Loucy (cell line): Measurements from ENCODE around the gene PPIL3.

Source experiments
- H2AFZ ChIP-seq: fragments of 200-600 bp; sonication (generic); 2 replicates; pipeline ENCODE4 v1.6.0; 2016; ENCODE audit warnings: antibody characterized with exemption, mild to moderate bottlenecking, low read length, moderate library complexity
- H3F3A ChIP-seq: fragments of 200-600 bp; 2 replicates; pipeline ENCODE4 v1.6.0; 2016; ENCODE audit warnings: antibody characterized with exemption, low read depth, mild to moderate bottlenecking
- H3K27me3 ChIP-seq: fragments of 200-600 bp; sonication (generic); 2 replicates; pipeline ENCODE4 v1.6.1; 2014; ENCODE audit warnings: low read length, mild to moderate bottlenecking; ENCODE audit not compliant: insufficient read depth, poor library complexity, severe bottlenecking
- H3K36me3 ChIP-seq: fragments of 200-600 bp; sonication (generic); 2 replicates; pipeline ENCODE4 v1.6.1; 2016; ENCODE audit warnings: low read length; ENCODE audit not compliant: insufficient read depth
- H3K4me1 ChIP-seq: fragments of 200-600 bp; sonication (generic); 2 replicates; pipeline ENCODE4 v1.5.1; 2014; ENCODE audit warnings: low read length, mild to moderate bottlenecking; ENCODE audit not compliant: insufficient read depth, poor library complexity, severe bottlenecking
- H3K4me2 ChIP-seq: fragments of 200-600 bp; sonication (generic); 2 replicates; pipeline ENCODE4 v1.6.0; 2014; ENCODE audit warnings: antibody characterized with exemption, low read length, low read depth, mild to moderate bottlenecking; ENCODE audit not compliant: poor library complexity, severe bottlenecking
- H3K4me3 ChIP-seq: fragments of 200-600 bp; sonication (generic); 2 replicates; pipeline ENCODE4 v1.5.1; 2014; ENCODE audit warnings: low read length, mild to moderate bottlenecking, mixed read lengths; ENCODE audit not compliant: poor library complexity, severe bottlenecking
- H3K79me2 ChIP-seq: fragments of 200-600 bp; sonication (generic); 2 replicates; pipeline ENCODE4 v1.6.1; 2014; ENCODE audit warnings: low read length; ENCODE audit not compliant: insufficient read depth
- H3K9ac ChIP-seq: fragments of 200-600 bp; sonication (generic); 2 replicates; pipeline ENCODE4 v1.6.0; 2014; ENCODE audit warnings: mild to moderate bottlenecking, low read depth, low read length, moderate library complexity; ENCODE audit not compliant: poor library complexity, severe bottlenecking
- H3K9me2 ChIP-seq: fragments of 200-600 bp; sonication (generic); replicated peaks from 2 replicates; pipeline ENCODE4 v1.6.1; 2016; ENCODE audit warnings: low read depth, low read length, mixed read lengths
- H3K9me3 ChIP-seq: fragments of 200-600 bp; sonication (generic); 2 replicates; pipeline ENCODE4 v1.6.1; 2014; ENCODE audit warnings: mild to moderate bottlenecking, antibody characterized with exemption, low read length, low read depth; ENCODE audit not compliant: insufficient read depth
- H4K20me1 ChIP-seq: fragments of 200-600 bp; sonication (generic); 2 replicates; pipeline ENCODE4 v1.6.0; 2014; ENCODE audit warnings: antibody characterized with exemption, low read length, mild to moderate bottlenecking; ENCODE audit not compliant: insufficient read depth, poor library complexity, severe bottlenecking
- EZH2phosphoT487 ChIP-seq: fragments of 200-600 bp; IDR thresholded peaks from 2 replicates; pipeline ENCODE4 v1.6.1; 2018; ENCODE audit warnings: antibody characterized with exemption, mild to moderate bottlenecking, moderate library complexity, borderline replicate concordance
- TF ChIP-seq, protein P1 (sequence below): fragments of 200-600 bp; sonication (generic); conservative IDR thresholded peaks from 2 replicates; pipeline ENCODE4 v1.5.1; 2014; ENCODE audit warnings: mild to moderate bottlenecking, antibody characterized with exemption, low read length

The PPIL3 gene

DNA sequence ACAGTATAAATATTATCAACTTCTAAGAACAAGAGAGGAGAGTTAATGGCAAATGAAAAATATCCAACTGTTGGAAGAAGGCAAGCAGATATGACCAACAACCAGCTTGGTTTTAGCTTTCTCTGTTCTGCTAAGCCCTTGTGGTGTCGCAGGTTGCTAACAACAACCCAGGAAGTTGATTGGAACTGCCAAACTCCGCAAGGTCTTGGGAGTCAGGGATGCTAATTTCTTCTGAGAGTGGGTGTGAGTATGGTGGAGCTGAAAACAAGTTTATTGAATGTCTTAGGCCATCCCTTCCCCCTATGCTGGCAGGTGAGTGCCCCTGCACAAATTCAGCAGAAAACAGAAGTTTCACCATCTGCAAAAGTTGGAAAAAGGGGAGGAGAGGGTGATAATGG is 59.6 kb downstream of the PPIL3 start:
- TF ChIP-seq, protein P1, sequence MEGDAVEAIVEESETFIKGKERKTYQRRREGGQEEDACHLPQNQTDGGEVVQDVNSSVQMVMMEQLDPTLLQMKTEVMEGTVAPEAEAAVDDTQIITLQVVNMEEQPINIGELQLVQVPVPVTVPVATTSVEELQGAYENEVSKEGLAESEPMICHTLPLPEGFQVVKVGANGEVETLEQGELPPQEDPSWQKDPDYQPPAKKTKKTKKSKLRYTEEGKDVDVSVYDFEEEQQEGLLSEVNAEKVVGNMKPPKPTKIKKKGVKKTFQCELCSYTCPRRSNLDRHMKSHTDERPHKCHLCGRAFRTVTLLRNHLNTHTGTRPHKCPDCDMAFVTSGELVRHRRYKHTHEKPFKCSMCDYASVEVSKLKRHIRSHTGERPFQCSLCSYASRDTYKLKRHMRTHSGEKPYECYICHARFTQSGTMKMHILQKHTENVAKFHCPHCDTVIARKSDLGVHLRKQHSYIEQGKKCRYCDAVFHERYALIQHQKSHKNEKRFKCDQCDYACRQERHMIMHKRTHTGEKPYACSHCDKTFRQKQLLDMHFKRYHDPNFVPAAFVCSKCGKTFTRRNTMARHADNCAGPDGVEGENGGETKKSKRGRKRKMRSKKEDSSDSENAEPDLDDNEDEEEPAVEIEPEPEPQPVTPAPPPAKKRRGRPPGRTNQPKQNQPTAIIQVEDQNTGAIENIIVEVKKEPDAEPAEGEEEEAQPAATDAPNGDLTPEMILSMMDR: no peak
- TF ChIP-seq EZH2phosphoT487: no peak

DNA sequence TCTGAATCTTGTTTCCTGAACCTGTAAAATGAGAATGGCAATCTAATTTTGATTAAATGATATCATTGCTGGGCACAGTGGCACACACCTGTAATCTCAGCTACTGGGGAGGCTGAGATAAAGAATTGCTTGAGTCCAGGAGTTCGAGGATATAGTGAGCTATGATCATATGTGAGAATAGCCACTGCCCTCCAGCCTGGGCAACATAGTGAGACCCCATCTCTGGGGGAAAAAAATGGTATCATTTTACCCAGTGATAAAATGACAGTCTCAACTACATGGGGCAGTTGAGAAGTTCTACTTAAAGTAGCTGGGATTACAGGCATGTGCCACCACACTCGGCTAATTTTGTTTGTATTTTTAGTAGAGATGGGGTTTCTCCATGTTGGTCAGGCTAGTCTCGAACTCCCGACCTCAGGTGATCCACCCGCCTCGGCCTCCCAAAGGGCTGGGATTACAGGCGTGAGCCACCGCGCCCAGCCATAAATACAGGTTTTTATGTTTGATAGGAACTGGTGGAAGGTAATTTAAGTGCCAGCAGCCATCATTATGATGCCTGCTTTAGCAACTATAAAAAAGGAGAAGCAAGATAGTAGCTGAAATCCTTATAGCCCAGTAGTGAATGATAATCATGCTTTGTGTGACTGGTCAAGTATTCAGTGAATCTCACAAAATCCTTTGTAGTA is 60.2 kb downstream of the PPIL3 start:
- H2AFZ ChIP-seq: no peak overlapping the region
- H3K79me2 ChIP-seq: no peaks in the 10 kb centered on the region
- no peak for TF ChIP-seq EZH2phosphoT487
- TF ChIP-seq, protein P1: no peak
- H3K9ac ChIP-seq: no peak overlapping the region
- no peaks in the 10 kb centered on the region for H3K4me1 ChIP-seq
- H3K4me3 ChIP-seq: no peak overlapping the region
- H3F3A ChIP-seq: no peaks in the 10 kb centered on the region
- no peaks in the 10 kb centered on the region for H3K27me3 ChIP-seq
- H3K4me2 ChIP-seq: no peak overlapping the region
- no peaks in the 10 kb centered on the region for H4K20me1 ChIP-seq
- no peaks in the 10 kb centered on the region for H3K9me2 ChIP-seq
- H3K36me3 ChIP-seq: peaks cover 8% of the 10 kb centered on the region; the same call in 1 of the 2 replicates
- H3K9me3 ChIP-seq: no peaks in the 10 kb centered on the region

More for the DNA sequence above, 59.6 kb downstream of the PPIL3 start:
- no peak overlapping the region for H3K4me2 ChIP-seq
- H3K27me3 ChIP-seq: no peaks in the 10 kb centered on the region
- H2AFZ ChIP-seq: no peak overlapping the region
- no peaks in the 10 kb centered on the region for H3K79me2 ChIP-seq
- no peak overlapping the region for H3K9ac ChIP-seq
- H3K4me1 ChIP-seq: no peaks in the 10 kb centered on the region
- no peaks in the 10 kb centered on the region for H3F3A ChIP-seq
- H3K9me3 ChIP-seq: no peaks in the 10 kb centered on the region
- H3K9me2 ChIP-seq: no peaks in the 10 kb centered on the region
- H3K36me3 ChIP-seq: 0 out of 2 replicates have a peak, but pooled peaks cover 2% of the 10 kb centered on the region
- no peak overlapping the region for H3K4me3 ChIP-seq
- H4K20me1 ChIP-seq: no peaks in the 10 kb centered on the region

DNA sequence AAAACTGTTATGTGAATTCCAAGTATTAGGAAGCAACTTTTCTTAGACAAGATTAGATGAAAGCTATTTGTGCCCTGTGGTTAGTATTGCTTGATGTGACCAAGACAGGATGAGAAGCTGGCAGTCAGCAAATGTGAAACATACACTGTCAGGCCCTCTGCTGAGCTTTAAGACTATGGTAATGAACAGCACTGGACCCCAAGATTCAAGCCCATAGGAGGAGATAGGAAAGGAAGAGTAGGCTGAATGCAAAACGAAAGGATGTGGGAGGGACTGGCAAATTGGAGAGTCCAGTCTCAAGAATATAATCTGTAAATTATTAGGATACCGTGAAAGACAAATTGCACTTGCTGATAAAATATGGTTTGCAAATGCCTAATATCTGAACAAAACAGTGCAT is 60.8 kb downstream of the PPIL3 start:
- Histone ChIP-seq H3K4me2 (no peak overlapping the region), H3K4me3 (no peak overlapping the region), H3K4me1 (no peaks in the 10 kb centered on the region), H3K79me2 (no peaks in the 10 kb centered on the region), H3K36me3 (peaks cover 8% of the 10 kb centered on the region; the same call in 1 of the 2 replicates), H3K9me3 (no peaks in the 10 kb centered on the region), H3K9me2 (no peaks in the 10 kb centered on the region), H3K9ac (no peak overlapping the region), H4K20me1 (no peaks in the 10 kb centered on the region), H2AFZ (no peak overlapping the region), H3K27me3 (no peaks in the 10 kb centered on the region), H3F3A (no peaks in the 10 kb centered on the region)
- TF ChIP-seq EZH2phosphoT487: no peak
- TF ChIP-seq, protein P1: no peak
